Skeletal muscle satellite cell (primary cell): ENCODE measurements around the gene CALCOCO2. TPM values are rescaled to one million over a fixed set of nuclear protein-coding genes. Genes with fewer than 3 reads are reported as not detected.
"Not testable (repeated sequence)": the region's sequence is repeated elsewhere in the genome, so short reads cannot be mapped to it uniquely, and the experiment has no call there.

Experiments
- H3K27me3 ChIP-seq: 2 replicates; pipeline ENCODE4 v1.7.0; 2013; ENCODE audit warnings: low read length; ENCODE audit not compliant: control insufficient read depth, insufficient read depth
- H3K36me3 ChIP-seq: 2 replicates; pipeline ENCODE4 v1.7.0; 2013; ENCODE audit warnings: mild to moderate bottlenecking, control low read depth, low read length; ENCODE audit not compliant: insufficient read depth
- H3K4me1 ChIP-seq: 2 replicates; pipeline ENCODE4 v1.7.0; 2013; ENCODE audit warnings: low read length; ENCODE audit not compliant: control insufficient read depth, insufficient read depth
- H3K4me2 ChIP-seq: 2 replicates; pipeline ENCODE4 v1.7.0; 2013; ENCODE audit warnings: mild to moderate bottlenecking, low read length
- H3K4me3 ChIP-seq: 2 replicates; pipeline ENCODE4 v1.7.0; 2013; ENCODE audit warnings: low read length
- H3K9ac ChIP-seq: 2 replicates; pipeline ENCODE4 v1.7.0; 2013; ENCODE audit warnings: mild to moderate bottlenecking, low read depth, low read length, moderate library complexity
- H3K9me3 ChIP-seq: replicated peaks from 2 replicates; pipeline ENCODE4 v1.7.0; 2013; ENCODE audit warnings: mild to moderate bottlenecking, control low read depth, low read length
- total RNA-seq: library from RNA; depleted of rRNA; stranded (reverse); fragments of >200 nt; gene quantifications from 2 replicates; pipeline ENCODE4 v1.2.3, GENCODE V29; 2012; rRNA removed

The CALCOCO2 gene, protein sequence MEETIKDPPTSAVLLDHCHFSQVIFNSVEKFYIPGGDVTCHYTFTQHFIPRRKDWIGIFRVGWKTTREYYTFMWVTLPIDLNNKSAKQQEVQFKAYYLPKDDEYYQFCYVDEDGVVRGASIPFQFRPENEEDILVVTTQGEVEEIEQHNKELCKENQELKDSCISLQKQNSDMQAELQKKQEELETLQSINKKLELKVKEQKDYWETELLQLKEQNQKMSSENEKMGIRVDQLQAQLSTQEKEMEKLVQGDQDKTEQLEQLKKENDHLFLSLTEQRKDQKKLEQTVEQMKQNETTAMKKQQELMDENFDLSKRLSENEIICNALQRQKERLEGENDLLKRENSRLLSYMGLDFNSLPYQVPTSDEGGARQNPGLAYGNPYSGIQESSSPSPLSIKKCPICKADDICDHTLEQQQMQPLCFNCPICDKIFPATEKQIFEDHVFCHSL
- 38.9 and 51.0 TPM in 2 replicates for total RNA-seq

- Histone ChIP-seq H3K4me1 (peaks cover 7% of the 10 kb centered on the region), H3K36me3 (no peaks in the 10 kb centered on the region), H3K4me3 (peak within 1 kb of the TSS; percentile 99), H3K27me3 (no peaks in the 10 kb centered on the region), H3K9ac (peak within 1 kb of the TSS; percentile 92), H3K4me2 (peak within 1 kb of the TSS; percentile 88), H3K9me3 (no peaks in the 10 kb centered on the region)
Observed at GRCh38 chr17:48830840-48831548, at the start of gene CALCOCO2. Gene CALCOCO2, plus strand, starts transcription at chr17:48831035. Its CDS starts 10,673 bp downstream, at chr17:48841708.

GRCh38 chr17:48787828-48788227 is 43.0 kb upstream of the CALCOCO2 start:
- peaks cover 81% of the 10 kb centered on the region for H3K27me3 ChIP-seq
- no peak overlapping the region for H3K4me2 ChIP-seq

DNA sequence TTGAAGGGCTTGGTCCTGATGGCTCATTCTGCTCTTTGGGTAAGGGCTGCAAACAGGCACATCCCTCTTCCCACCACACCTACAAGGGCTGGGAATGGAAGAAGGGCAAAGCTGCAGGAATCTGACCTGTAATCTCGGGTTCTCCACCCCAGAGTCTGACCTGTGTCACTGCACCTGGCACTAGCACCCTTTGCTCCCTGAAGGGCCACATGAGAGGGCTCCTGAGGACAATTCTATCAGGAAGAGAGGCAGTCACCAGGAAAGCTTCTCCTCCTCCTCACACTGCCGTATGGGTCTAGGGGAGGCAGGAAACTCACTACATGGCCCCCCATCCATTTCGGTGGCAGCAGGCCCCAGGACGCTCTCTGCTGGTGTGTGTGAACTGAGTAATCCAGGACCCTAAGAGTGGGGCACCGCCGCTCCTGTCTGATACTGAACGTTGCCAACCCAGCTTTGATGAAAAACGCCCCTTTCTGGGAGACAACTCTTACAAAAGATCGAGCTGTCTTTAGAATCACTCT is 40.2 kb upstream of the CALCOCO2 start:
- Histone ChIP-seq H3K4me1 (peaks cover 5% of the 10 kb centered on the region), H3K9ac (no peak overlapping the region), H3K4me2 (no peak overlapping the region), H3K4me3 (no peak overlapping the region), H3K27me3 (peaks cover 81% of the 10 kb centered on the region), H3K9me3 (no peaks in the 10 kb centered on the region), H3K36me3 (no peaks in the 10 kb centered on the region)

More at GRCh38 chr17:48787828-48788227, 43.0 kb upstream of the CALCOCO2 start:
- Histone ChIP-seq H3K36me3 (no peaks in the 10 kb centered on the region), H3K9ac (no peak overlapping the region), H3K4me3 (no peak overlapping the region), H3K9me3 (no peaks in the 10 kb centered on the region), H3K4me1 (no peaks in the 10 kb centered on the region)

GRCh38 chr17:48791128-48792032 is 39.5 kb upstream of the CALCOCO2 start:
- Histone ChIP-seq H3K9me3 (no peaks in the 10 kb centered on the region), H3K4me3 (no peak overlapping the region), H3K4me2 (peak overlapping the region; percentile 3), H3K36me3 (no peaks in the 10 kb centered on the region), H3K4me1 (peaks cover 7% of the 10 kb centered on the region), H3K27me3 (peaks cover 78% of the 10 kb centered on the region), H3K9ac (no peak overlapping the region)

DNA sequence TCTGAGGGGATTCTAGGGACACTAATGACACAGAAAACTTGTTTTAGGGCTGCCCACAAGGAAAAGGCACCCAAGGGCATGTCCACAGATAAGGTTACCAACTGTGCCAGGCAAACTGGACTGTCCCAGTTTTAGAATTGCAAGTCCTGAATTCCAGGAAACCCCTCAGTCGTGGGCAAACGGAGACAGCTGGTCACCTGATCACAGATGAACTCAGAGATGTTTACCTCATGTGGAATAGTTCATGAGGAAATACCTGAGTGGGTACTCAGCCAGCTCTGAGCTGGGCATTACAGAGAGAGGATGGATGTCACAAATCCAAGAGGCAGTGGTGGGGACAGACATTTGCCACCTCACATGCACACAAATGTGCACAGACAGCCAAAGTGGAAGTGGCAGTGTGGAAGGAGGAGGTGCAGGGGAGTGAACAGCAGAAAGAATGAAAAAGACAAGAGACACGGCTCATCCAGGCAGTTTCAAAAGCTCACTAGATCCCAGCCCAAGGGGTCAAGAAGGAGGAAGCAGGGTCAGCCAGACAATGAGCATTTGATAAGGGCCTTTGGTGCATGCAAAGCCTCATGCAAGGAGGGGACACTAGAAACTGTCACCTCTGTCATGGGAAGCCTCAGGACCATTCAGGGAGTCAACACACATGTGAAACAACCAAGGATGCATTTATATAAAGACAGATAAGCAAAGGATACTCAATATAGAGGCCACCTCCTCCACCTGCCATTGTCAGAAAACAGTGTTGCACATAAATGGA is 38.6 kb upstream of the CALCOCO2 start:
- H3K4me2 ChIP-seq, result no peak overlapping the region
- H3K4me3 ChIP-seq, result no peak overlapping the region
- no peak overlapping the region for H3K9ac ChIP-seq
- H3K36me3 ChIP-seq, result no peaks in the 10 kb centered on the region
- peaks cover 7% of the 10 kb centered on the region for H3K4me1 ChIP-seq
- H3K9me3 ChIP-seq, result no peaks in the 10 kb centered on the region
- peaks cover 79% of the 10 kb centered on the region for H3K27me3 ChIP-seq

DNA sequence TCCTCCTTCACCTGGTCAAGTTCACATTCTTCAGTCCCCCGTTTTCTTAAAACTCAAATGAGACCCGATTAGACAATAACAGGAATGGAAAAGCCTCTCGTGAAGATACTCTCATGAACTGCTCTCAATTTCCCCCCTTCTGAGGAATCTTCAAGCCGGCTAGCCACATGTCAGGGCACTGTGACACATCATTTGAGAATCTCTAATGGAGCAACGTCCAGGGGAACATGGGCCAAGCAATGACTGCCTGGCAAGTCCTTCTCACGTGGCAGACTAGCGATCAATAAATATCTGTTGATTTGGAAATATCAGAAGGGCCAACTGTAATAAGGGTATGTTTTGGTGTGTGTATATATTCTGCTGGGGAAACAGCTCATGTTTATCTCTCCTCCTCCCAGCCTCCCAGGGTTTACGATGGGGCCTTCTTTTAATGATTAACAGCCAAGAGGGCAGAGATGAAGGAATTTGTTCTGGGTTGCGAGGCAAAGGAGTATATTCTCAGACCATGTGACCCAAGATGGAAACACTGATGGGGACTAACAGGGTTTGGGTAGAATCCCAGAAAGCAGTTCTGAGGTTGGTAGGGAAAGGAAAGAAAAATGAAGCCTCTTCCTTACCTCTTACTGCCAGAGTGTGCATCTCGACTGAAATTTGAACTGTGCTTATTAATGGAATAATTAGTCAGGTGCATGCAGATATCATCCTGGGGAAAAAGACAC is 35.2 kb upstream of the CALCOCO2 start:
- Histone ChIP-seq H3K4me1 (peaks cover 7% of the 10 kb centered on the region), H3K27me3 (peaks cover 65% of the 10 kb centered on the region), H3K9ac (no peak overlapping the region), H3K4me3 (no peak overlapping the region), H3K9me3 (no peaks in the 10 kb centered on the region), H3K4me2 (no peak overlapping the region), H3K36me3 (no peaks in the 10 kb centered on the region)

DNA sequence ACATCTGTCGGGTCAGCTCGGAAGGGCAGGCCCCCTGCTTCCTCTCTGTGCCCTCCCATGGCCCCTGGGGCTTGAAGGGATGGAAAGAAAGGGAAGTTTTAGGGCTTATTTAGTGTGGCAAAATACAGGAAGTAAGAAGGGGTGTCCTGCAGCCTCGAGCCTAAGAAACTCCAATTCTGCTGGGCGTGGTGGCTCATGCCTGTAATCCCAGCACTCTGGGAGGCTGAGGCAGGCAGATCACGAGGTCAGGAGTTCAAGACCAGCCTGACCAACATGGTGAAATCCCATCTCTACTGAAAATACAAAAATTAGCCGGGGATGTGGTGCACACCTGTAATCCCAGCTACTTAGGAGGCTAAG is 34.7 kb upstream of the CALCOCO2 start:
- H3K9me3 ChIP-seq, H3K9ac ChIP-seq, H3K4me1 ChIP-seq, H3K36me3 ChIP-seq, H3K4me3 ChIP-seq, H3K4me2 ChIP-seq: not testable (repeated sequence)
- H3K27me3 ChIP-seq, result peaks cover 69% of the 10 kb centered on the region

DNA sequence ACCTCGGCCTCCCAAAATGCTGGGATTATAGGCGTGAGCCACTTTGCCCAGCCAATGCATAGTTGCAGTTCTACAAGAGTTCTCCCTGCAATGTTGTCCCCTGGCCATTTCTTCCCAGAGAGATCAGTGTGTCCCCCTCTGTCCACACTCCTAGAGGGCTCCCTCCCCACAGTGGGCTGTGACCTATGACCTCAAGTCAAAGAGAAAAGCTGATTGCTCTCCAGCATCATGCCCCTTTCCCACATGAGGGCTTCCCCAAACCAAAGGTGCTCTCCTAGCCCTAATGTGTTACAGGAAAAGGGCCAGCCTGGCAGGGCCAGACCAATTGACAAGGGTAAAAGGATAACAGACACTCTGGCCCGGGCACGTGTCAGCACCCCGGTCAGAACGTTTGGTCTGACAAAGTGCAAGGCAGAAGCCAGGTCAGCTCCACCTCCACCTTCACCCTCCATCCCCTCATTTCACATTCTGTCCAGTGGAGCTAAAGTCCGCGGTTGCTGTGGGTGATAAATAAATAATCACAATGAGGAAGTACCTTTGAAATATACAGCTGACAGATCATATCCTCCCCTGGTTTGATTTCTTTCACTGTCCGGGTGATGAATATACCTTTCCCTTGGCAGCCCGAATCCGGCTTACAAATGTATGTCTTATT is 31.6 kb upstream of the CALCOCO2 start:
- Histone ChIP-seq H3K4me1 (peaks cover 7% of the 10 kb centered on the region), H3K4me2 (no peak overlapping the region), H3K9ac (no peak overlapping the region), H3K9me3 (no peaks in the 10 kb centered on the region), H3K4me3 (no peak overlapping the region), H3K27me3 (peaks cover 50% of the 10 kb centered on the region), H3K36me3 (no peaks in the 10 kb centered on the region)

DNA sequence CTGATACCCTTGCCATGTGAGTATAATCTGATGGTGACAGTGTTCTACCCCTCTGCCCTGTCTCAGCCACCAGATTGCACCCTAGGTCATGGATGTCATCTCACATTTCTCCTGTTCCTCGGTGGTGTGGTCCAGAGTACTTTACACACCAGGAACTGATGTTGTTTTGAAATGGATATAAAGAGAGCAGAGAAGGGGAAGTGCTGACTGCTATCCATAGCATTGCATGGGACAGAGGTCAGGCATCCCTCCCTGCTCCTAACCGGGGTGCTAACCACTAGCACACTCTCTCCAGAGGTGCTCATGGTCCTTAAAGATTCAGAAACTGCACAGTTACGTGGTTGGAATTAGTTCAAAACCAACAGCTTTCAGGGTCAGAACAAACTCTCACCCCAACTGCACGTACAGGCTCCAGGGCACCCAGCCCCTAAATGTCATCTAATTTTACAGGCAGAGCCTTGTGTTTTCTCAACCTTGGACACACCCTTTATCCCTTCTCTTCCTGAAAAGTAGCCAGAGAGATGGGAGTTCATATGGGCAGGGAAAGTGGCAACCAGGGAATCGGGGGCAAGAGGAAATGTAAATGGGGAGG is 30.1 kb upstream of the CALCOCO2 start:
- no peak overlapping the region for H3K9ac ChIP-seq
- no peak overlapping the region for H3K4me3 ChIP-seq
- H3K36me3 ChIP-seq, result no peaks in the 10 kb centered on the region
- peaks cover 1% of the 10 kb centered on the region for H3K4me1 ChIP-seq
- peaks cover 43% of the 10 kb centered on the region for H3K27me3 ChIP-seq
- H3K4me2 ChIP-seq, result no peak overlapping the region
- H3K9me3 ChIP-seq, result no peaks in the 10 kb centered on the region
